ENCODE measurements around the gene CASP1.
"Not testable (repeated sequence)": the region's sequence is repeated elsewhere in the genome, so short reads cannot be mapped to it uniquely, and the experiment has no call there.

Gene CASP1

DNA sequence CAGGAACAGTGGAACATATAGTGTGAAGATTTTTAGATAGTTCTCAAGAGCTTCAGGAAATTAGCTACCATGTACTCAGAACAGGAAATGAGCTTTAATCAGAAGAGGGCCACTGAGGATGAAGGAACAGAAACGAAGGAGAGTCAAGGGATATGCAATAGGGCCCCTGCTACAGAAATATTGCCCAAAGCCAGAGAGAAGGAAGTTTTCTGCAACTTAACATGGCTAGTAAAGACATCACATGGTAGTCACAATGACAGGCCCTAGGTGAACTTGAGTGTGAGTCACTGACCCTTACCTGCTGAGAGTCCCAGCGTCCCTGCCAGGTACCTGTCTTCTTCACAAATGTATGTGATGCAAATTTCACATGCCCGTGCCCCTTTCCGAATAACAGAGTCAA, 35.4 kb upstream of the CASP1 start:
- Histone ChIP-seq H3K9me3 (ENCODE audit: control insufficient read depth, low read length) (no peaks in the 10 kb centered on the region), H3K27me3 (ENCODE audit: control insufficient read depth, insufficient read depth, low read length, poor library complexity, severe bottlenecking) (no peaks in the 10 kb centered on the region), H3K36me3 (ENCODE audit: control insufficient read depth, insufficient read depth, low read length) (no peaks in the 10 kb centered on the region), H3K27ac (ENCODE audit: insufficient read depth, low read depth, low read length, poor library complexity, severe bottlenecking) (no peak overlapping the region), H3K4me3 (ENCODE audit: insufficient read depth, low read depth, low read length) (no peak overlapping the region), H3K4me1 (ENCODE audit: control insufficient read depth, insufficient read depth, low read length) (no peaks in the 10 kb centered on the region)
- WGBS, 2 experiments = 92 to 93% methylated on average over 4 of the region's 4 CpGs

DNA sequence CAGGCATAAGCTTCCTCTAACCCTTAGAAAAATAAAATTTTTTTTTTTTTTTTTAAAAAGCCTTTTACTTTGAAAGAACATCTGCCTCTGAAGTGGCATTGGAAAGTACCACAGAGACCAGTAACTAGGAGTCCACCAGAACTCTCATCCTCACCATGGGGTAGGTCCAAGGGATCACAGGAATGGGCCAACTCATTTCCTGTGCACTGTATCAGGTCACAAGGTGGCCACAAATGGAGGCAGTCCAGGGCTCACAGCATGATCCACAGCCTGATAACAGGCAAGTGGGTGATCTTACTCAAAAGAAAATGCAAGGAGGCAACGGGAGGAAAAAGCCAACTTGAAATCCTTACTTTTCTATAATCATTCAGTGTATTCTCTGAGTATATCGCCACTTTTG, 34.8 kb upstream of the CASP1 start:
- H3K4me1 ChIP-seq (ENCODE audit: control insufficient read depth, insufficient read depth, low read length); H3K4me3 ChIP-seq (ENCODE audit: insufficient read depth, low read depth, low read length); H3K27ac ChIP-seq (ENCODE audit: insufficient read depth, low read depth, low read length, poor library complexity, severe bottlenecking); H3K27me3 ChIP-seq (ENCODE audit: control insufficient read depth, insufficient read depth, low read length, poor library complexity, severe bottlenecking); H3K36me3 ChIP-seq (ENCODE audit: control insufficient read depth, insufficient read depth, low read length); H3K9me3 ChIP-seq (ENCODE audit: control insufficient read depth, low read length): not testable (repeated sequence)
- WGBS, 2 experiments = no CpG with 5 or more reads among the region's 2 CpGs

DNA sequence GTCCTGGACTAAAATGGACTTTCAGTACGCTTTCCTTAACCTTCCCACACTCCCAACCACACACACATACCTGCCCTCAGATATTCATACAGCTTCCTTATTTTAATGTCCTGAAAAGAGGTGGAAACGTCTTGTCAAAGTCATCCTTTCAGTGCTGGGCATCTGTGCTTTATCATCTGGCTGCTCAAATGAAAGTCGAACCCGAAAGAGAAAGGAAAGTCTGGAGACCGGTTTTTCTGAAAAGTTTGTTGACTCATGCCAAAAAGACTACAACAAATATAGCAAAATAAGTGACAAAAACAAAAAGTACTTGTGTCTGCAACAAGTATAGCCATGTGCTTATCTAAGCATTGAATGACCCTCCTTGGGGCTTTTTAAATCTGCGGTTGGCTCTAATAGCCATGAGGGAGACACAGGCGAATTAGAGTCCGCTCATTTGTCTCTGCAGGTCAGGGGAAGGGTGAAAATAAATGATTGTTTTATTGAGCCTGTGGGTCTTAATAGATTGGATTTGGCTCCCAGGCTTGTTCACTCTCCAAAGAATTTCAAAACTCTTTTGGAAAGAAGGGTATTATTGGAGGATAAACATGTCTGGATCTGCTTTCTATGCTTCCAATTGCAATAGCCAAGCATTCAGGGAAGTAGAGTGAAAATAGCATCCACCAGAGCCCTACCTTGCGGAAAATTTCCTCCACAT, 28.4 kb upstream of the CASP1 start:
- H3K27me3 ChIP-seq (ENCODE audit: control insufficient read depth, insufficient read depth, low read length, poor library complexity, severe bottlenecking); H3K4me1 ChIP-seq (ENCODE audit: control insufficient read depth, insufficient read depth, low read length); H3K36me3 ChIP-seq (ENCODE audit: control insufficient read depth, insufficient read depth, low read length); H3K27ac ChIP-seq (ENCODE audit: insufficient read depth, low read depth, low read length, poor library complexity, severe bottlenecking); H3K9me3 ChIP-seq (ENCODE audit: control insufficient read depth, low read length); H3K4me3 ChIP-seq (ENCODE audit: insufficient read depth, low read depth, low read length): not testable (repeated sequence)
- WGBS, 2 experiments = 79% methylated on average over 9 of the region's 9 CpGs

DNA sequence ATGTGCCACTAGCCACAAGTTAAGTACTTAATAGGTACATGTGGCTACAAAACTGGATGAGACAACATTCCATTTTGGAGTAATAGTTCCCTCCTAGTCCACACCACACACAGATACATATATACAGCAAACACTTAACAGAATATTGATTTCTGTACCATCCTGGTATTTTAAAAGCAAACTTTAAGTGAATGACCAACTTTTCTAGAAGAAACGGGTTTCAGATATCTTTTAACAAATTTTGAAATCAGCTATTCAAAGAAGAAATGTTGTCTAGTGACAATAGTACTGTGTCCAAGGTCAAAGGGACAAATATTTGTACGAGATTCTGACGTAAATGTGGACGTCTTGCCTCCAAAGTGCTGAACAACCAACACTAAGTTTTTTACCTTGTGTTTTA, 22.5 kb upstream of the CASP1 start:
- WGBS, 2 experiments = 70 to 86% methylated on average over 1 to 4 of the region's 4 CpGs
- no peaks in the 10 kb centered on the region for H3K4me1 ChIP-seq (ENCODE audit: control insufficient read depth, insufficient read depth, low read length)
- no peaks in the 10 kb centered on the region for H3K36me3 ChIP-seq (ENCODE audit: control insufficient read depth, insufficient read depth, low read length)
- H3K27me3 ChIP-seq (ENCODE audit: control insufficient read depth, insufficient read depth, low read length, poor library complexity, severe bottlenecking) = no peaks in the 10 kb centered on the region
- no peaks in the 10 kb centered on the region for H3K9me3 ChIP-seq (ENCODE audit: control insufficient read depth, low read length)
- no peak overlapping the region for H3K27ac ChIP-seq (ENCODE audit: insufficient read depth, low read depth, low read length, poor library complexity, severe bottlenecking)
- H3K4me3 ChIP-seq (ENCODE audit: insufficient read depth, low read depth, low read length) = no peak overlapping the region

DNA sequence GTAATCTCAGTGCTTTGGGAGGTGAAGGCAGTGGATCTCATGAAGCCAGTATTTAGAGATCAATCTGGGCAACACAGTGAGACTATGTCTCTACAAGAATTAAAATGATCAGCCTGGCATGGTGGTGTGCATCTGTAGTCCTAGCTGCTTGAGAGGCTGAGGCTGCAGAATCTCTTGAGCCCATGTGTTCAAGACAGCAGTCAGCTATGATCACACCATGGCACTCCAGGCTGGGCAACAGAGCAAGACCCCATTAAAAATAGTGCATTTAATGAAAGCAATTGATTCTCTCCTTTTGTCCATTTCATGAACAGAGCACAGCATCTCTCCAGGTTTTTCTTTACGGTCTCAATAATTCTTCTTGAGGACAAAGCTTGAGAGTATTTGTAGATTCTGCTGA, 21.5 kb upstream of the CASP1 start:
- H3K4me1 ChIP-seq (ENCODE audit: control insufficient read depth, insufficient read depth, low read length) = no peaks in the 10 kb centered on the region
- no peak overlapping the region for H3K27ac ChIP-seq (ENCODE audit: insufficient read depth, low read depth, low read length, poor library complexity, severe bottlenecking)
- no peaks in the 10 kb centered on the region for H3K9me3 ChIP-seq (ENCODE audit: control insufficient read depth, low read length)
- no peaks in the 10 kb centered on the region for H3K27me3 ChIP-seq (ENCODE audit: control insufficient read depth, insufficient read depth, low read length, poor library complexity, severe bottlenecking)
- no peak overlapping the region for H3K4me3 ChIP-seq (ENCODE audit: insufficient read depth, low read depth, low read length)
- 86 to 93% methylated on average over 1 of the region's 1 CpG for WGBS, 2 experiments
- H3K36me3 ChIP-seq (ENCODE audit: control insufficient read depth, insufficient read depth, low read length) = no peaks in the 10 kb centered on the region

DNA sequence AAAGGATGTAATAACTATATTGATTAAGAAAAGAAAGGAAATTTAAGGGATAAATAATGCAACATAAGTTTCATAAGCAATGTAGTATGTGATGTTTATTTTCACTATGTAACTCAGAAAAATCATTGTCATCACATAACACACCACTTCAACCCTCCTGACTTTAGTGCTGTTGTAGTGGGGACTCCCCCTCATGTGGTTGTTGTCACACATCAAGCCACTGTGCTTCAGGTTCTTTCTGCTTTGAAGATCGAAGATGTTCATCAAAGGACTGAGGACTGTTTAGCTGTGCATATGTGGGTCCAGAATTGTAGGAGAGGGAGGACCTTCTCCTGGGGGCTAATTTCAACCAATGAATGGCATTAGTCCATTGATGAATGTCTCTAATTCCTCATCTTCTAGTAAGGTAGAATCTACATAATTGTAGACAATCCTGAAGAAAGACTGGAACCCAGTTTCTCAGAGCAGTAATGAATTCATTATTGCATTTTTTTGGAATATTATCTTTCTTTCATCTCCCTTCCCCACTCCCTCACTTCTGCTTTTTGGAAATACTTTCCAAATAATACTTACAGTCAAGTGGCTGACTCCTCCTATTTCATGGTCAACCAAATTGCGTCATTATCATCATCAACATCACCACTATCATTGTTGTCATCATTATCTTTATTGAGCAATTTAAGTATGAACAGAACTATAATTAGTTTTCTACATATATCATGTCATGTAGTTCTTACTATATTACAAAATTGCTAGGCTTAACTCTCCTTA, 20.0 kb upstream of the CASP1 start:
- Histone ChIP-seq H3K27ac (ENCODE audit: insufficient read depth, low read depth, low read length, poor library complexity, severe bottlenecking) (no peak overlapping the region), H3K9me3 (ENCODE audit: control insufficient read depth, low read length) (no peaks in the 10 kb centered on the region), H3K4me3 (ENCODE audit: insufficient read depth, low read depth, low read length) (no peak overlapping the region), H3K4me1 (ENCODE audit: control insufficient read depth, insufficient read depth, low read length) (no peaks in the 10 kb centered on the region), H3K36me3 (ENCODE audit: control insufficient read depth, insufficient read depth, low read length) (no peaks in the 10 kb centered on the region), H3K27me3 (ENCODE audit: control insufficient read depth, insufficient read depth, low read length, poor library complexity, severe bottlenecking) (no peaks in the 10 kb centered on the region)
- 67 to 70% methylated on average over 2 of the region's 2 CpGs for WGBS, 2 experiments

DNA sequence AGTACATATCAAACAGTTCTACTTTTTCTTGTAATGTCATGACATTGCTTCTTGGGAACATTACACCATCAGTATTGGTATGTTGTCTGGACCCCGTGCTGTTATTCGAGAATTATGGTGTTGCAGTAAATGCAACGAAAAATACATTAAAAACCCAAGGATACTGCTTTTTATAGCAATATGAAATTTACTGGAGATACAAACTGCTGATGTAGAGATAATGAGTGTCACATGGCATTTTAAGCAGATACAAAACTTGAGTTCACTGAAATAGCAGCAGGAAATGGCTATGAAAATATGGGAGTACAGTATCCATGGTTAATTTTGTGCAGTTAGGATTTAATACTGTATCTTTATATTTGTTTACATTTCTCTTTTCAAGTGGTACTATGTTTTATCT, 17.5 kb upstream of the CASP1 start:
- 96 to 100% methylated on average over 3 of the region's 3 CpGs for WGBS, 2 experiments
- no peak overlapping the region for H3K4me3 ChIP-seq (ENCODE audit: insufficient read depth, low read depth, low read length)
- H3K27ac ChIP-seq (ENCODE audit: insufficient read depth, low read depth, low read length, poor library complexity, severe bottlenecking) = no peak overlapping the region
- no peaks in the 10 kb centered on the region for H3K27me3 ChIP-seq (ENCODE audit: control insufficient read depth, insufficient read depth, low read length, poor library complexity, severe bottlenecking)
- H3K4me1 ChIP-seq (ENCODE audit: control insufficient read depth, insufficient read depth, low read length) = no peaks in the 10 kb centered on the region
- H3K36me3 ChIP-seq (ENCODE audit: control insufficient read depth, insufficient read depth, low read length) = no peaks in the 10 kb centered on the region
- no peaks in the 10 kb centered on the region for H3K9me3 ChIP-seq (ENCODE audit: control insufficient read depth, low read length)

DNA sequence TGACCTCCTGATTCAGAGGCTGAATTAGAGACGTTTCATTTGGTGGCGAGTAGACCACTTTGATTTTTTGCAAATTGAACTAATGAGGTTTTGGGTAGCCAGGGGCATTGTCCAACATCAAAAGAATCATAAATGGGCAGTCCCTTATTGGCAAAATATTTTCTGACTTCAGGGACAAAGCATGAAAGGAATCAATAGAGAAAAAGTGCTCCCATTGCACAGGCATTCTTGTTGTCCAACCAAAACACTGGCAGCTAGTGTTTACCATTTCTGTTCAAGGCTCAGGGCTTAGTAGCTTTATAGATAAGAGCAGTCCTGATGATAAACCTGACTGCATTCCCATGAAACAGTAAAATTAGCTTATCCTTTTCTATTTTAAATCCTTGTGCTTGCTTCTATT, 16.6 kb upstream of the CASP1 start:
- no peaks in the 10 kb centered on the region for H3K36me3 ChIP-seq (ENCODE audit: control insufficient read depth, insufficient read depth, low read length)
- no peak overlapping the region for H3K4me3 ChIP-seq (ENCODE audit: insufficient read depth, low read depth, low read length)
- no peak overlapping the region for H3K27ac ChIP-seq (ENCODE audit: insufficient read depth, low read depth, low read length, poor library complexity, severe bottlenecking)
- 85 to 97% methylated on average over 2 of the region's 2 CpGs for WGBS, 2 experiments
- no peaks in the 10 kb centered on the region for H3K9me3 ChIP-seq (ENCODE audit: control insufficient read depth, low read length)
- H3K27me3 ChIP-seq (ENCODE audit: control insufficient read depth, insufficient read depth, low read length, poor library complexity, severe bottlenecking) = no peaks in the 10 kb centered on the region
- H3K4me1 ChIP-seq (ENCODE audit: control insufficient read depth, insufficient read depth, low read length) = no peaks in the 10 kb centered on the region

DNA sequence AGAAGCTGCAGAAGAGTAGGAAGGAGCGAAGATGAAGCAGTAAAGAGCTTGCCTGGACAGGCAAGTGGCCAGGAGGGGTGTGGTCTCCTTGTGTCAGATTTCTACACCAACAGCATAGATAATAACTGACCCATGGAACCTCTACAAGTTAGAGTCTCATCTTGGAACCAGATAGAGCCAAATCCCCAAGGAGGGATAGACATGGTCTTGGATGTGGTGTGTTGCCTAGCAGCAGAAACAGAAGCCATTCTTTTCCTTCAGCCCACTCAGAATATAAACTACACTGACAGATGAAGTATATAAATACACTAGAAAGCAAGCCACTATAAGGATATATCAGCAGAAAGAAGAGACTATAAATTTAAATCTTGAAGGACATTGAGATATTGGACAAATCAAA, 14.5 kb upstream of the CASP1 start:
- Histone ChIP-seq H3K4me3 (ENCODE audit: insufficient read depth, low read depth, low read length) (no peak overlapping the region), H3K27me3 (ENCODE audit: control insufficient read depth, insufficient read depth, low read length, poor library complexity, severe bottlenecking) (no peaks in the 10 kb centered on the region), H3K36me3 (ENCODE audit: control insufficient read depth, insufficient read depth, low read length) (no peaks in the 10 kb centered on the region), H3K4me1 (ENCODE audit: control insufficient read depth, insufficient read depth, low read length) (no peaks in the 10 kb centered on the region), H3K9me3 (ENCODE audit: control insufficient read depth, low read length) (no peaks in the 10 kb centered on the region), H3K27ac (ENCODE audit: insufficient read depth, low read depth, low read length, poor library complexity, severe bottlenecking) (no peak overlapping the region)
- WGBS, 2 experiments = 93% methylated on average over 1 of the region's 1 CpG; no CpG with 5 or more reads in 1 of the 2 experiments

DNA sequence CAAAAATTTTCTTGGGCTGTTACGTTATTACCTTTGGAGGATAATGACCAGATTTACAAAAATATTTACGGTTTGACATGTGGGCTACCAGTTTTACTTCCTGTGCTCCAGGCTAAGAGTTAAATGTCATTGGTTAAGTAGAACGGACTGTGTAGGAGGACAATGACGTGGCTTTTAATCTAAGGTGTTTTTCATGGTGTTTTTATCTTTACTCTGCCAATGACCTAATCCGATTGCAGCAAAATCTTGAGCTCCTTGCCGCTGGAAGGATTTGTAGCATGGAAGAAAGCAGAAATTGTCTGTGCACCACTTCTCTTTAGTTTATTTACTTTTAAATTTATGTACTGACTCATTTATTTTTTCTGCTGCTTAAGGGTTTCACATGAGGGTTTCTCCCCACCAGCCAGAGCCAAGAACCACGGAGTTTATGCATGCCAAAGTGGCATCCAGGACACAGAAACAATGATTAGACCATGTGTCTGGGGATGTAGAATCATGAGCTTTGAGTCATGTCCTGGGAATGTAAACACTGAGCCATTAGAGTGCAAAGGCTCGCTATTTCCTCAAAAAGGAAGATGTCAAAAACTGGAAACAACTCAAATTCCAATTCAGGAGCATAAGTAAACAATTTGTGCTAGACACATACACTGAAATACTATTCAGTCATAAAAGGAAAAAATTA, 12.1 kb upstream of the CASP1 start:
- H3K36me3 ChIP-seq (ENCODE audit: control insufficient read depth, insufficient read depth, low read length) = no peaks in the 10 kb centered on the region
- no peaks in the 10 kb centered on the region for H3K9me3 ChIP-seq (ENCODE audit: control insufficient read depth, low read length)
- no peak overlapping the region for H3K27ac ChIP-seq (ENCODE audit: insufficient read depth, low read depth, low read length, poor library complexity, severe bottlenecking)
- 90 to 92% methylated on average over 7 to 8 of the region's 8 CpGs for WGBS, 2 experiments
- H3K4me3 ChIP-seq (ENCODE audit: insufficient read depth, low read depth, low read length) = no peak overlapping the region
- H3K4me1 ChIP-seq (ENCODE audit: control insufficient read depth, insufficient read depth, low read length) = no peaks in the 10 kb centered on the region
- H3K27me3 ChIP-seq (ENCODE audit: control insufficient read depth, insufficient read depth, low read length, poor library complexity, severe bottlenecking) = no peaks in the 10 kb centered on the region
